RWPE2 (cell line): Measurements from ENCODE around the gene ME3.

Experiments
- ATAC-seq: fragments of 200-7000 bp; cut with Tn5 transposase; 3 replicates; pipeline ENCODE4 v1.9.1; 2021; ENCODE audit warnings: low read depth
- DNase-seq: peaks from one replicate; pipeline ENCODE4 v3.0.0-alpha.2; 2020; ENCODE audit warnings: low spot score
- H3K27ac ChIP-seq: fragments of 450-650 bp; 2 replicates; pipeline ENCODE4 v1.5.1; 2017; ENCODE audit warnings: mild to moderate bottlenecking; ENCODE audit not compliant: poor library complexity, severe bottlenecking
- H3K27me3 ChIP-seq: fragments of 250-450 bp; sonication (Bioruptor Pico); 2 replicates; pipeline ENCODE4 v1.5.1; 2021; ENCODE audit warnings: mild to moderate bottlenecking, moderate library complexity; ENCODE audit not compliant: insufficient read depth, poor library complexity, severe bottlenecking
- H3K36me3 ChIP-seq: fragments of 250-450 bp; sonication (Bioruptor Pico); 2 replicates; pipeline ENCODE4 v1.5.1; 2020; ENCODE audit warnings: low read depth, mild to moderate bottlenecking, moderate library complexity
- H3K4me1 ChIP-seq: fragments of 250-450 bp; sonication (Bioruptor Pico); 2 replicates; pipeline ENCODE4 v1.5.1; 2021; ENCODE audit warnings: mild to moderate bottlenecking, moderate library complexity; ENCODE audit not compliant: insufficient read depth, poor library complexity, severe bottlenecking
- H3K4me3 ChIP-seq: fragments of 250-450 bp; sonication (Bioruptor Pico); 2 replicates; pipeline ENCODE4 v1.5.1; 2021; ENCODE audit warnings: mild to moderate bottlenecking, moderate library complexity; ENCODE audit not compliant: severe bottlenecking
- H3K9me3 ChIP-seq: fragments of 250-450 bp; sonication (Bioruptor Pico); 2 replicates; pipeline ENCODE4 v1.5.1; 2021; ENCODE audit warnings: mild to moderate bottlenecking, moderate library complexity; ENCODE audit not compliant: severe bottlenecking
- CTCF ChIP-seq: fragments of 450-650 bp; IDR thresholded peaks from one replicate; pipeline ENCODE4 v1.5.1; 2017; ENCODE audit warnings: mild to moderate bottlenecking, moderate library complexity; ENCODE audit not compliant: poor library complexity, severe bottlenecking

ME3 gene

GRCh38 chr11:86695373-86695772 lies 23.0 kb upstream of the ME3 start:
- H3K4me1 ChIP-seq: peaks cover 61% of the 10 kb centered on the region
- peak overlapping the region; percentile 92 for H3K27ac ChIP-seq
- no peak overlapping the region for H3K4me3 ChIP-seq
- ATAC-seq (peak; percentile 9; the same call in 1 of the 3 replicates), DNase-seq (no peak)
- no peaks in the 10 kb centered on the region for H3K36me3 ChIP-seq
- no peaks in the 10 kb centered on the region for H3K27me3 ChIP-seq
- peaks cover 2% of the 10 kb centered on the region for H3K9me3 ChIP-seq
- TF ChIP-seq CTCF: no peak

- ATAC-seq (no peak), DNase-seq (no peak)
- H3K4me1 ChIP-seq: peaks cover 51% of the 10 kb centered on the region
- peaks cover 3% of the 10 kb centered on the region for H3K9me3 ChIP-seq
- no peak for TF ChIP-seq CTCF
- no peaks in the 10 kb centered on the region for H3K27me3 ChIP-seq
- peak overlapping the region; percentile 92 for H3K27ac ChIP-seq
- H3K36me3 ChIP-seq: no peaks in the 10 kb centered on the region
- H3K4me3 ChIP-seq: no peak overlapping the region
These were observed 21.1 kb upstream of the ME3 start for GRCh38 chr11:86693518-86693917.

GRCh38 chr11:86692746-86693145 lies 20.3 kb upstream of the ME3 start:
- Histone ChIP-seq H3K36me3 (no peaks in the 10 kb centered on the region), H3K27ac (peak overlapping the region; percentile 92), H3K27me3 (no peaks in the 10 kb centered on the region), H3K4me3 (no peak overlapping the region), H3K9me3 (peaks cover 3% of the 10 kb centered on the region), H3K4me1 (peaks cover 49% of the 10 kb centered on the region)
- ATAC-seq (no peak), DNase-seq (no peak)
- TF ChIP-seq CTCF: no peak

- Histone ChIP-seq H3K4me3 (no peak overlapping the region), H3K27ac (peak overlapping the region; percentile 92), H3K4me1 (peaks cover 49% of the 10 kb centered on the region), H3K27me3 (no peaks in the 10 kb centered on the region), H3K9me3 (peaks cover 3% of the 10 kb centered on the region), H3K36me3 (no peaks in the 10 kb centered on the region)
- ATAC-seq (peak; percentile 66), DNase-seq (no peak)
- TF ChIP-seq CTCF: no peak
These were observed 19.9 kb upstream of the ME3 start for GRCh38 chr11:86692317-86692716.

GRCh38 chr11:86688398-86689179 lies 16.2 kb upstream of the ME3 start:
- ATAC-seq (peak; percentile 53), DNase-seq (no peak)
- TF ChIP-seq CTCF: no peak
- Histone ChIP-seq H3K27me3 (no peaks in the 10 kb centered on the region), H3K27ac (peak overlapping the region; percentile 39), H3K4me3 (no peak overlapping the region), H3K36me3 (no peaks in the 10 kb centered on the region), H3K4me1 (peaks cover 26% of the 10 kb centered on the region), H3K9me3 (peaks cover 3% of the 10 kb centered on the region)
